Activated naive CD8-positive, alpha-beta T cell treated with anti-CD3 and anti-CD28 coated beads, Interleukin-2, amount 50 U/mL, for 16 hours (primary cell): ENCODE results near the gene MTA1.

Experiments used
- DNase-seq: peaks from one replicate; pipeline ENCODE4 v3.0.0-alpha.2; 2020; ENCODE audit warnings: low read depth, low spot score

MTA1 gene

GRCh38 chr14:105386581-105387529 is 32.8 kb upstream of the MTA1 start:
- DNase-seq: no peak

- no peak for DNase-seq
Observed at GRCh38 chr14:105387530-105387922, 32.1 kb upstream of the MTA1 start.

DNA sequence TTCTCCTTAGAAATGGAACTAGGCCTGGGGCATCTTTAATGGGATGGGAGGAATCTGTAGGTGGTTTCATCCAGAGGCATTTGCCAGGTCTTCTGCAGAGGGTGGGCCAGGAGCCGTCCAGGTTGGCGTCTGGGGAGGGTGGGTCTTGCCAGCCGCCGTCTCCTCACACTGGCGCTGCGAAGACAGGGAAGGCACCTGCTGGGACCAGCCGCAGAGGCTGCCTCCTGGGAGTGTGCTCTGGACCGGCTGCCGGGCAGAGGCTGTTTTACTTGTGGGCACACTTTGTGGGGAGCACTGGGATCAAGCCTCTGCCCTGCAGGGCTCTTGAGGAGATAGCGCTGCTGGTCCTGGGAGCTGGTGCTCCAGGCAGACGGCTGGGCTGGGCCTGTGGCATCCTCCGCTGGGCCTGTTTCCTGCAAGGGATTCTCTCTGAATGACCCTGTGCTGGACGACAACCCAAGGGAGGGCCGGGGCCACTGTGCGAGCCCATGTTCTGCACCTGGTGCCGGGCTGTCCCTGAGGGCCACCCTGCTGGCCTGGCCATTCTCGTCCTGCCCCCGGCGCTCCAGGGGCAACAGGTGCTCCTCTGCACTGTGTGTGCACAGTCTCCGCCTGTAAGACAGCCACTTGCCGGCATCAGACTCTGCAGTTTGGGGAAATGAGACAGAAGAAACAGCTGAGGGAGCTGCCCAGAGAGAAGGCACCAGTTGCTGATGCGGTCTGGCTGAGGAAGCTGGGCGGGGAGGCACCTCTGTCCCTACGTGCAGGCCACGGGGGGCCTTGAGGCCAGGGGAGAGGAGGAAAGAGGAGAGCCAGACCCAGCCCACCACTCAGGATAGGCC is 31.3 kb upstream of the MTA1 start:
- DNase-seq: no peak

DNA sequence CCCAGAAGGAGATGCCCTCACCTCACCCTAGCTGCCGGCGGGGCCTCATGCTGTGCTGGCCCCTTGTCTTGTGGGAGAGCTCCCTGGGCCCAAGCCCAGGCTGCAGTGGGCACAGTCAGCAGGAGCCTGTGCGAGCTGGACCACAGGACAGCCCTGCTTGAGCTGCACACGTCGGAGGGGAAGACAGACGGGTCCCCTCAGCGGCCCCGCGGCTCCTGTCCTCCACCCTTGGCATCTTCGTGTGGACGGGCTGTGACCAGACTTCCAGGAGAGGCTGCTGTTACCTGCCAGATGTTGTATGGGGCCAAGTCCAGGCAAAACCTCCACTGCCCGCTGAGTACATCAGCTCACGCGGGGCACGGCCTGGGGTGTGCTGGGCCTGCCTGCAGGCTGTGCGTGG is 30.7 kb upstream of the MTA1 start:
- DNase-seq: no peak

DNA sequence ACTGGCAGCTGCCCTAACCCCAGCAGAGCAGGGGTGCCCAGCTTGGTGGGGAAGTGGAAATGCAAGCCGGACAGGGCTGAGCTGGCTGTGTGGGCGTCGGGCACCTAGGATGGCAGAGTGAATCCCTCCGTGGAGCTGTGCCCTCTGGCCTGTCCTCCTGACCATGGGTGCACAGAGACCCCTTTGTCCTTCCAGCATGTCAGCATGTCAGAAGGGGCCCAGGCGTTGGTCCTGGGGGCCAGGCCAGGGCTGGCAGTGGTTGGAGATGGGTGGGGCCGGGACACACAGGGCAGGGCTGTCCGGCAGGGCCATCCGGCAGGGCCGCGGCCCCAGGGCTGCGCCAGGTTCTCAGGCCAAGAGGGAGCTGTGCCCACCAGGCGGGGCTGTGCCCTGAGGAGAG is 30.1 kb upstream of the MTA1 start:
- DNase-seq: no peak

DNA sequence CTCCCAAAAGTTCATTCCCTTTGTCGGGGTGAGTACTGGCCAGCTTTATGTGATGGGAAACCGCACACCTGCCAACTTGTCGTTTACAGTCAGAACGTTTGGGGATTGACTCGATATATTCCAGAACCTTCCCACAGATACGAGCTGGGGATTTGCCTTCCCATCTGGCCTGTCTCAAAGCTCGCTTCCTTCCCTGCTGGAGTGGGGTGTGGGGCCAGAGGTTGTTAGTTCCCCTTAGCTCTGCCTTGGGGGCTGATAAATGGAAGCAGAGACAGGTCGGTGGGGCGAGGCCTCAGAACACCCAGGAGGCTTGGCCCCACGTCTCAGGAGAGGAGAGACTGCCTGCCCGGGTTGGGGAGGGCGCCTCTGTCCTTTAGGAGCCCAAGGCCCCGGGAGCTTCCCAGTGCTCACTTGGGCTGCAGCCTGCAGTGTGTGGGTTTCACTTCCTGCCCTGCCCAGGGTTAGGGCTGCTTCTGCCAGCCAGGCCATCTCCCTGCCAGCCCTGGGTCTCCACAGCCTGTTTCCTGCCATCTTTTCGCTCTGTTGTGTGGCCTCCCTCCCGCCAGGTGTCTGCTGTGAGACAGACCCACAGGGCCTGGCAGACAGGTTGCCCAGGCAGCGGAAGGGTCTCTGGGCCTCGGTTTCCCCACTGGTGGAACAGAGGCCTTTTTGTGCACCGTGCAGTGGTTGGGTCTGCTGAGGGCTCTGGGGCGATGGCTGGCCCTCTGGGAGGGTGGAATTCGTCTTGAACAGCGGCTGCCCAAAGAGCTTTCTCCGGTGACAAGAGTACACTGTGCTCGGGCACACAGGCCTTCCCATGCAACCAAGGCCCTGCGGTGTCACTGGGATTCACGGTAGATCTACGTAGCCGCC is 29.4 kb upstream of the MTA1 start:
- DNase-seq: no peak

GRCh38 chr14:105390849-105391500 is 28.7 kb upstream of the MTA1 start:
- DNase-seq: no peak

GRCh38 chr14:105391541-105391940 is 28.1 kb upstream of the MTA1 start:
- DNase-seq: no peak

DNA sequence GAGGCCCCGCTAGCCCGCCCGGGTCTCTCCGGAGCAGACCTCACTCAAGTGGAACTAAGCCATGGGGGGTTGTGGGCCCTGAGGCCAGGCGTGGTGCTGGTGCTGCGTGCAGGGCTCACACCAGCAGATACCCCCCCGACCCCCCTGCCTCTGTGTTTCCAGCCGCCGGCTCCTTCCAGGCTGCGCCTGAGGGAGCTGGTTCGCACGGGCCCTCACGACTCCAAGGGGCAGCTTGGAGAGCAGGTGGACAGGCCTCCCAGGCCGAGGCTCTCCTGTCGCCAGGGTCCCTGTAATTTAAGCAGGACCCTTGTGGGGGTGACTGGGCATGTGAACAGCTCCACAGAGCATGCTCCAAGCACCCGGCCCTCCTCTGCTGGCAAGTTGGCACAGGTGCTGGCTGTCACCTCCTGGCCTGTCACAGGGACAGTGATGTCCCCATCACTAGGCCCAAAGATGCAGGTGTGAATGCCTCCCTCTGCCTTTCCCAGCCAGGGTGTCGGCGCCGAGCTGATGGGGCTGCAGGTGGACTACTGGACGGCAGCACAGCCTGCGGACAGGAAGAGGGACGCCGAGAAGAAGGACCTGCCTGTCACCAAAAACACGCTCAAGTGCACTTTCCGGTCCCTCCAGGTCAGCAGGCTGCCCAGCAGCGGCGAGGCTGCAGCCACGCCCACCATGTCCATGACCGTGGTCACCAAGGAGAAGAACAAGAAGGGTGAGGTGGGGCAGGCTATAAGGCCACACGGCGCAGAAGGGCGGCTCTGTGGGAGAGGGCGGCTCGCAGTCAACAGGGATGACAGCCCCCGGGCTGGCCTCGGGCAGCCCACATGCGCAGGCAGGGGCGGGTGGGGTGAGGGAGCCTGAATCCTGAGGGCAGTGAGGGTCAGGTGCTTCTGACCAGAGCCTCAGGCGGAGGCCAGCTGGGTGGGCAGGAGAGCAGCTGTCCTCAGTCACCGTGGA is 27.2 kb upstream of the MTA1 start:
- DNase-seq: no peak

GRCh38 chr14:105393151-105393550 is 26.5 kb upstream of the MTA1 start:
- DNase-seq: no peak

DNA sequence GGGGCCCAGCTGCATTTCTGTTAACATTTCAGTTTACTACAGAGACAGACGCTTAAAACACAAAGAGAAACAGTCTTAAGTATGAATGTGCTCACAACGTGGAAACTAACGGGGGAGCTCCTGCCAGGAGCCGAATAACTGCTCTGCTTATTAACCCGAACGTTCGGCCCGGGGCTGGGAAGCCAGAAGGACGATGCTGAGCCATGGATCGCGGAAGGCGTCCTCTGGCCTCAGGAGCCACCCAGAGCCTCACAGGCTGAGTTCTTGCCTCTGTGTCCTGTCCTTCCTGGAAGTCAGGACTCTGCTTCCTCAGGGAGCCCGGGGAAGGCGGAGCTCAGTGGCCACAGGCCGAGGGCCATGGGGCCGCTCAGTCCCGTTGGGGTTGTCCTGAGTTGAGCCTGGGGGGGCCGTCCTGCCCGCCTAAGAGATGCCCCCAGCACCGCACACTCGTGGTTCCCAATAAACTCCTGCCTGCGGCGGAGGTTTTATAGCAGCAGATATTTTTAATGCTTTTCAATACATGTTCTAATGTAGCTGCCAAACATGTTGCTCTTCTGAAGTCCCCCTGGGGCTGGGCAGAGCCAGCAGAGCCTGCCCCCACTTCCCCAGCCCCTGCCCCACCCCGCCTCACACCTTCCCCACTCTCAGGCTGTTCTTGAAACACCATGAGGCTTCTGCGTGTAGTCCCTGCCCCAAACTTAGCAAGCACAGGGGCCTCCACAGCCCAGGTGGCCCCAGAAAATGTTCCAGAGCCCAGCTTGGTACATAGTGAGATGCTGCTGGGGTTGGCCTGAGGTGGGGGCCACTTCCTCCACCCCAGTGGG is 24.7 kb upstream of the MTA1 start:
- DNase-seq: no peak

- no peak for DNase-seq
Observed at GRCh38 chr14:105395538-105395854, 24.1 kb upstream of the MTA1 start.

DNA sequence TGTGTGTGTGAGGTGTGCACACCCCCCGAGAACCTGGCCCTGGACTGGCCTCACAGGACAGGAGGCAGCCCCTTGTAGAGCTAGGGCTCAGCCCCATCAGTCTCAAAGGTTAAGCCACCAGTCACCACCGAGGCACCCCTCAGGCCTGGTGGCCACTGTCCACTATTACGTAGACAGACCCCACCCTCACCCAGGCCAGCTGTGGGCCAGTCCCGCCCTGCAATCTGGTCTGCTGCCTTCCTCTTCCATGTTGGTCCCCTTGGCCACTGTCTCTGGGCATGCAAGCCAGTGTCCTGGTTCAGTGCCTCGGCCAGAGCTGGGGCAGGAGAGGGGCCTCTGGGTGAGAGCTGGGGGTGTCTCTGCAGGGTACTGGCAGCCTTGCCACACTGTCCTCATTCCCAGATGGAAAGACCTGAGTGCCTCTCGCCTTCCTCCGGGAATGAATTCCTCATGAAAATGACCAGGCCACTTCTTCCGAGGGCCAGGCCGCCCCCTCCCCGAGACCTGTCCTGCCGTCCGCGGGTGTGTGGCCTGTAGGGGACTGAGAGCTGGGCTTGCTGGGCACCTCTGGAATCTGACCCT is 22.2 kb upstream of the MTA1 start:
- DNase-seq: no peak

DNA sequence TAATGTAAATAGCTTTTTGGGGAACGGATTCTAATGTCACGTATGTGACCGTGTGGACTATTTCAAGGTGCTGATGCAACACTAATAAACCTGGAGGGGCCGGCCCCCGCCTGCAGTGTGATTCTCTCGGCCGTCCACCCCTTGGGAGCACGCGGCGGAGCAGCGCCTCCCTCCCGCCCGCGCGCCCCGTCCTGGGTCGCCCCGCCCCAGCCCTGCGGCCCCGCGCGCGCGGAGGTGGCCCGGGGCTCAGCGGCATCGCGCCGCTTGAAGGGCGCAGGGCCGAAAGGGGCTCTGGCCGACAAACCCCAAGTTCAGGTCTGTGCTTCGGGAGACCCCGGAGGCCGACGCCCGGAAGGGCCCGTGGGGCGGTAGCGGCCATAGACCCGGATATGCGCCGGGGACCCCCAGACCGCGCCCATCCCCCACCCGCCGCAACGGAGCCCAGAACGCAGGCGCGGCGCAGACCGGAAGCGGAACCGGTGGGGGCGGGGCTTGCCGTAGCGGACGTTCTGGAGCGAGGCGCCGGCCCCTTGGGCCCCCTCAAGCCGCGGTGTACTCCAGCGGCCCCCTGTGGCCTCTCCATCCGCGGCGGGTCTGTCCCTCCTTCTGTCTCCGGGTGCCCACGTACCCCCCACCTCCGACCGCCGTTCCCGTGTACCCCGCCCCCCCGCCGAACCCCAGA is 21.4 kb upstream of the MTA1 start, which contains the start of gene TEX22:
Gene TEX22, plus strand, starts transcription at position 495 of the 682 bp plus-strand sequence. CDS start 803 bp downstream, outside the sequence.
- DNase-seq: peak; percentile 90

DNA sequence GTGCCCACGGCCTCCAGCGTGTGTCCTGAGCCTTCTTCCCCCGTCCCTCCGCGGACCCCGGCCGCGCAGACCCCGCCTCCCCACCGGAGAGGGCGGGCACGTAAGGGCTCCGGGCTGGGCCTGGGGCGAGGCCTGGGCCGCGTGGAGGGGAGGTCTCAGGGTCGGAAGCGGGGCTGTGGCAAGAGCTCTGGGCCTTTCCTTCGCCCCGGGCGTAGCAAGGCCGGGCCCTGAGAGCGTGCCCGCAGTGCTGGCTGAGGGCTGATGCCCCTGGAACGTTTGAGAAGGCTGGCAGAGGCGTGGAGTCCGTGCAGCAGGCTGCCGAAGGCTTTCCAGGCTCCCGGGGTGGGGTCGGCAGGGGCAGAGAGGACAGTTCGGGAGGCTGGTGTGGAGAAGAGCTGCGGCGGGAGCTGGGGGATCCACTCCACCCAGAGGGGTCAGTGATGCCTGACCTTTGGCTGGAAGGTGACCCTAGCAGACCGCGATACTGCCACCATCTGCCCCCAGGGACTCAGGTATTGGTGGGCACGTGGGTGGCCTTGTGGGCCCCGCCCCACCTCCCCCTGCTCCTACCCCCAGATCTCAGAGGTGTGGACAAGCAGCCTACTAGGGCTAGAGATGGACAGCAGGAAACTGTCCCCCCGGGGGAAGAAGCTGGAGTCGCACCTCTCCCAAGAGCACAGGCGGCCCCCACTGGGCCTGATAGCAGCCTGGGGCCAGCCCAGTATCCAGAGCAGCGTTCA is 20.7 kb upstream of the MTA1 start:
- peak; percentile 15 for DNase-seq

DNA sequence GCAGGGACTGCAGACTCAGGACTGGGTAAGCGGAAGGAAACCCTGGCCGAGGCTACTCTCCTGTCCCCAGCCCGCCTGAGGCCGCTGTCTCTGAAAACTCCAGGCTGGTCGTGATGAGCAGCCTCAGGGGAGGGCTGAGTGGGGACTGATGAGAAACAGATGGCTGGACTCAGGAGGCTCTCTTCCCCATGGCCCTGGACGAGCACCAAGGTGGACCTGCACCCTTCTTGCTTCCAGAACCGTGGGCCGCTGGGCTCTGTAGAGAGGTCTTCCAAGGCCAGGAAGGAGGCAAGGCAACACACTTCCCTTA is 20.2 kb upstream of the MTA1 start:
- no peak for DNase-seq

DNA sequence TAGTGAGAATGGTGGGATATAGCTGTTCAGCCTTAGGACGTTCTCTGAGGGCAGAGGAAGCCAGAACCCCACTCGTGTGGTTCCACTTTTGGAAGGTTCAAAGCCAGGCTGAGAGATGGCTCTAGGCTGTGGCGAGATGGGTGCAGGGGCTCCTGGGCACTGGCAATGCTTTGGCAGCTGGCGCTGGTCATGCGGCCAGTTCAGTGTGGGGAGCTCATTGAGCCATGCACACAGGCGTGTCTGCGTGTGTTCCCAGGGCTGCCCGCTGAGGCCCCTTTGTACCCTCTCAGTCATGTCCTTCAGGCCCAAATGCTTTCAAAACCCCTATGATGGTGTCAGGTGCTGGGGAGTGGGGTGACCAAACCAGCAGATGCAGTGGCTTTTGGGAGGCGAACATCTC is 19.6 kb upstream of the MTA1 start:
- DNase-seq: no peak

DNA sequence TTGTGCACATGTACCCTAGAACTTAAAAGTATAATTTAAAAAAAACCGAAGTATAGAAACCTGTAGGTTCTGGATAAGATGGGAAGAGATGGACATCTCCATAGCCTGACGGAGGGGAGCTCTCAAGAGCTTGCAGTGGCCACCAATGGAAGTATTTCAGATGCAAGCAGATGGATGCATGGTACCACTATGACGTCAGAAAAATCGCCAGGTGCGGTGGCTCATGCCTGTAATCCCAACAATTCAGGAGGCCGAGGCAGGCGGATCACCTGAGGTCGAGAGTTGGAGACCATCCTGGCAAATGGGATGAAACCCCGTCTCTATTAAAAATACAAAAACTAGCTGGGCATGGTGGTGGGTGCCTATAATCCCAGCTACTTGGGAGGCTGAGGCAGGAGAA is 17.9 kb upstream of the MTA1 start:
- no peak for DNase-seq
